ENCODE results near the gene ANXA1. TPM values are rescaled to one million over a fixed set of nuclear protein-coding genes. Genes with fewer than 3 reads are reported as not detected.

Gene ANXA1
- total RNA-seq, 2 experiments from 2014 or later = 33.5 to 36.5 TPM

DNA sequence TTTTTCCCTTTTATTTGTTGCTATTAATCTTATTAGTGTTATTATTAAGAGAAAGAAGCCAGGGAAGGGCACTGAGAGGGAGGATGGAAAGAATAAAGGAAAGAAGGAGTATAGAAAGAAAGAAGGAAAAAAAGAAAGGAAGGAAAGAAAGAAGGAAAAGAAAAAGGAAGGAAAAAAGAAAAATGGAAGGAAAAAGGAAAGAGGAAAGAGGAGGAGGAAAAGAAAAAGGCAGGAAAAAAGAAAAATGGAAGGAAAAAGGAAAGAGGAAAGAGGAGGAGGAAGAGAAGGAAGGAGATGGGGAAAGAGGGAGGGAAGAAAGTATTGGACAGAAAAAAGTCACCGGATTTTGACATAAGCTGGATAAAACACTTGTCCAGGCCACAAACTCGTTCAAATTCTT, 47.8 kb downstream of the ANXA1 start:
- CTCF ChIA-PET = interaction anchor here (1.0 to 4.3 kb wide), 7 partner anchors 11 to 165 kb away, joined by 3 to 14 read pairs (median 3); no protein-coding TSS in a partner anchor
- ATAC-seq = no peak

DNA sequence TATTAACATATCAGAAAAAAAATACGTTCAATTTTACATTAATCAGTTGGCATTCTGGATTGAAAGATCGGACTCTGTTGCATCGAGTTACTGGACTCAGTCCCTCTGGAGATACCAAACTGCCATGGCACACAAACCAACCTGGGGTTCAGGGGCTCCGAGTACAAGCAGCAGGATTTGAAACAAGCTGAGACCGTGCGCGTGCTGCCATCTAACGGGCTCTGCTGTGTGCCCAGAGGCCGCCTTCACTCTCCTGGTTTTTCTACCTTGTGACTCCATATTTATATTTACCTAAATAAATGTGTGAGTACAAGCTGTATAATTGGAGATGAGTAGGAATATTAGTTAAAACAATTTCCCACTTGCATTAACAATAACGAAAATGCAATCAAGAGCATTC, 48.2 kb downstream of the ANXA1 start:
- intact Hi-C loops (cut with micrococcal nuclease) = no loop called here
- ATAC-seq (no peak), DNase-seq (peak; percentile 23)
- H3K36me3 Mint-ChIP-seq (ENCODE audit: low read depth) = no peaks in the 10 kb centered on the region
- CTCF ChIA-PET = interaction anchor here (0.6 to 4.3 kb wide), 14 partner anchors 11 to 831 kb away, joined by 3 to 14 read pairs (median 3); no protein-coding TSS in a partner anchor
- TF ChIP-seq, protein P1, sequence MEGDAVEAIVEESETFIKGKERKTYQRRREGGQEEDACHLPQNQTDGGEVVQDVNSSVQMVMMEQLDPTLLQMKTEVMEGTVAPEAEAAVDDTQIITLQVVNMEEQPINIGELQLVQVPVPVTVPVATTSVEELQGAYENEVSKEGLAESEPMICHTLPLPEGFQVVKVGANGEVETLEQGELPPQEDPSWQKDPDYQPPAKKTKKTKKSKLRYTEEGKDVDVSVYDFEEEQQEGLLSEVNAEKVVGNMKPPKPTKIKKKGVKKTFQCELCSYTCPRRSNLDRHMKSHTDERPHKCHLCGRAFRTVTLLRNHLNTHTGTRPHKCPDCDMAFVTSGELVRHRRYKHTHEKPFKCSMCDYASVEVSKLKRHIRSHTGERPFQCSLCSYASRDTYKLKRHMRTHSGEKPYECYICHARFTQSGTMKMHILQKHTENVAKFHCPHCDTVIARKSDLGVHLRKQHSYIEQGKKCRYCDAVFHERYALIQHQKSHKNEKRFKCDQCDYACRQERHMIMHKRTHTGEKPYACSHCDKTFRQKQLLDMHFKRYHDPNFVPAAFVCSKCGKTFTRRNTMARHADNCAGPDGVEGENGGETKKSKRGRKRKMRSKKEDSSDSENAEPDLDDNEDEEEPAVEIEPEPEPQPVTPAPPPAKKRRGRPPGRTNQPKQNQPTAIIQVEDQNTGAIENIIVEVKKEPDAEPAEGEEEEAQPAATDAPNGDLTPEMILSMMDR (IDR thresholded peaks at IDR 0.05) = no peak
- no peak overlapping the region for H3K27ac Mint-ChIP-seq
- no peaks in the 10 kb centered on the region for H3K4me1 Mint-ChIP-seq (ENCODE audit: low read depth)
- POLR2A ChIA-PET = no interaction called here
- peaks cover 8% of the 10 kb centered on the region for H3K27me3 Mint-ChIP-seq
- no peak overlapping the region for H3K4me3 Mint-ChIP-seq
- no peaks in the 10 kb centered on the region for H3K9me3 Mint-ChIP-seq

More for the DNA sequence above, 47.8 kb downstream of the ANXA1 start:
- H3K9me3 Mint-ChIP-seq = no peaks in the 10 kb centered on the region
- TF ChIP-seq, protein P1 (IDR thresholded peaks at IDR 0.05) = no peak
- intact Hi-C loops (cut with micrococcal nuclease) = no loop called here
- peaks cover 8% of the 10 kb centered on the region for H3K27me3 Mint-ChIP-seq
- H3K36me3 Mint-ChIP-seq (ENCODE audit: low read depth) = no peaks in the 10 kb centered on the region
- no peak overlapping the region for H3K27ac Mint-ChIP-seq
- H3K4me3 Mint-ChIP-seq = no peak overlapping the region
- no peaks in the 10 kb centered on the region for H3K4me1 Mint-ChIP-seq (ENCODE audit: low read depth)
- DNase-seq = no peak
- POLR2A ChIA-PET = no interaction called here

DNA sequence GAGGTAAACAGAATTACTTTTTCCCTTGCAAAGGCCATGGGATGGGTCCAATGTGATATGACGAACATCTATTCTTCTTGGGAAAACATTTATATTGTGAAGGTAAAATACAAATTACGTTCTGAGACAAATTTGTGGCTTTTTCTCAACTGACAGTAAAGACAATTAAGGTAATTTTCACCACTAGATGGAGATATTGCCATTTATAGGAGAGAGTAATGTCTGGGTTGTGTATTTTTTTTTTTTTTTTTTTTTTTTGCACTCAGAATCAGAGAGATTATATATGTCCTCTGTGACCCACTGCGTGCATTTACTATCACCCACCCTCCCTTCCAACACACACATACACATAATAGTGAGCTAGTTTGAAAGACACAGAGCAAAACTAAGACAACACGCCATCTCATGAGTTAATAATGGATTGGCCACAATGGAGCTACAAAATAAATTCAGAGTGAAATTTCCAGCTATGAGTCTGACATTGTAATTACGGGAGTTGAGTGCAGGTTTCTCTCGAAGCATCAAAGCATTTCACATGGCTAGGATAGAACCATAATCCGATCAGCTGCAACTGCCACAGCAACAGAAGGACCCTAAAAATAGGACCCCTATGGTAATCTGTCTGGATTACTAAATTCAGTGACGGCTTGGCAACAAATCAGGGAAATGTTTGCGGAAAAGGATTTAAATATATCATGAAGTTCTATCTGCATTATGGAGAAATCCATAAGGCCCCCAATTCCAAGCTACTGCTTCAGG, 49.2 kb downstream of the ANXA1 start:
- Mint-ChIP-seq H3K4me1 (ENCODE audit: low read depth) (no peaks in the 10 kb centered on the region), H3K27me3 (peaks cover 8% of the 10 kb centered on the region), H3K4me3 (no peak overlapping the region), H3K9me3 (no peaks in the 10 kb centered on the region), H3K36me3 (ENCODE audit: low read depth) (no peaks in the 10 kb centered on the region), H3K27ac (no peak overlapping the region)
- ATAC-seq (no peak), DNase-seq (no peak)
- CTCF ChIA-PET = interaction anchor here (0.6 to 4.3 kb wide), 28 partner anchors 12 to 1540 kb away, joined by 3 to 14 read pairs (median 3); no protein-coding TSS in a partner anchor
- TF ChIP-seq, protein P1 (IDR thresholded peaks at IDR 0.05) = peak; percentile 67
- intact Hi-C loops (cut with micrococcal nuclease) = no loop called here
- POLR2A ChIA-PET = interaction anchor here (0.7 kb wide), 1 partner anchor 703 kb away, joined by 5 read pairs; no protein-coding TSS in a partner anchor

DNA sequence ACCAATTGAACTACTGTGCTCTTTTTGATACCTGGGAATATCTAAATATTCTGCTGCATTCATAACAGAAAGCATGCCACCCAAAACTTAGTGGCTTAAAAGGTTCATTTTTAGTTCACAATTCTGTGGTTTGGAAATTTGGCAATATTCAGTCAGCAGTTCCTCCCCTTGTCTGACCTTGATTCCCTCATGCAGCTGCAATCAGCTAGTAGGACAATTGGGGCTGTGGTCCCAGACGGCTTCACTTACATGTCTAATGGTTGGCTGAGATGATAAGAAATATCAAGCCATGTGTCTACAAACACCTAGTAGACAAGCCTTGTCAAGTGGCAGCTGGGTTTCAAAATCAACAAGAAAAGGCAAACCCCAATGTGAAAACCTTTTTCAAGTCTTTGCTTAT, 51.3 kb downstream of the ANXA1 start:
- POLR2A ChIA-PET = no interaction called here
- no peak overlapping the region for H3K27ac Mint-ChIP-seq
- ATAC-seq (no peak), DNase-seq (no peak)
- H3K36me3 Mint-ChIP-seq (ENCODE audit: low read depth) = no peaks in the 10 kb centered on the region
- intact Hi-C loops (cut with micrococcal nuclease) = no loop called here
- no peaks in the 10 kb centered on the region for H3K9me3 Mint-ChIP-seq
- H3K4me1 Mint-ChIP-seq (ENCODE audit: low read depth) = no peaks in the 10 kb centered on the region
- CTCF ChIA-PET = interaction anchor here (0.7 to 4.3 kb wide), 5 partner anchors 11 to 1183 kb away, joined by 3 to 14 read pairs (median 13); no protein-coding TSS in a partner anchor
- peaks cover 7% of the 10 kb centered on the region for H3K27me3 Mint-ChIP-seq
- H3K4me3 Mint-ChIP-seq = no peak overlapping the region
- TF ChIP-seq, protein P1 (IDR thresholded peaks at IDR 0.05) = no peak

DNA sequence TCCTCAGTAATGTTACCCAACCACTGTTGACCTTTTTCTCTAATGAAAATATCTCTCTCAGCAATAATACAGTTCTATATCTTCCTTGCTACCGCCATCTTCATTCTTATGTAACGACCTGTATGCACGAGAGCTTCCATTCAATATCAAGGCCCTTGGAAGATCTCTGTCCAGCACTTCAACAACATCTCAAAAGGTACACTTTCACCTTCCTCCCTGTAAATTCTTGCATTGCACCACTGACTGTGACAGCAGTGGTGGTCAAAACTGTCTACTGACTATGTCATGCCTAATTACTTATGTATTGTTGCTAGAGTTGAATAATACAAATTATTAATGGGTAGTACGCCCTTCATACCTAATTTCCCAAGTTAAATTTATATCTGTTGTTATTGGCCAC, 53.3 kb downstream of the ANXA1 start:
- intact Hi-C loops (cut with micrococcal nuclease) = no loop called here
- H3K36me3 Mint-ChIP-seq (ENCODE audit: low read depth) = no peaks in the 10 kb centered on the region
- TF ChIP-seq, protein P1 (IDR thresholded peaks at IDR 0.05) = no peak

More for the DNA sequence above, 53.3 kb downstream of the ANXA1 start:
- Mint-ChIP-seq H3K9me3 (no peaks in the 10 kb centered on the region), H3K4me3 (no peak overlapping the region), H3K4me1 (ENCODE audit: low read depth) (no peaks in the 10 kb centered on the region), H3K27ac (no peak overlapping the region), H3K27me3 (peaks cover 11% of the 10 kb centered on the region)
- ChIA-PET CTCF (no interaction called here), POLR2A (no interaction called here)
- ATAC-seq (no peak), DNase-seq (no peak)
